NCI-H187 (cell line): ENCODE results near the gene FBRSL1.
"Not testable (repeated sequence)": the region's sequence is repeated elsewhere in the genome, so short reads cannot be mapped to it uniquely, and the experiment has no call there.

Experiments
- DNase-seq, 2 experiments: peaks; one replicate each; lab custom pipeline; 2025; lab: John Stamatoyannopoulos, UW

Gene FBRSL1

DNA sequence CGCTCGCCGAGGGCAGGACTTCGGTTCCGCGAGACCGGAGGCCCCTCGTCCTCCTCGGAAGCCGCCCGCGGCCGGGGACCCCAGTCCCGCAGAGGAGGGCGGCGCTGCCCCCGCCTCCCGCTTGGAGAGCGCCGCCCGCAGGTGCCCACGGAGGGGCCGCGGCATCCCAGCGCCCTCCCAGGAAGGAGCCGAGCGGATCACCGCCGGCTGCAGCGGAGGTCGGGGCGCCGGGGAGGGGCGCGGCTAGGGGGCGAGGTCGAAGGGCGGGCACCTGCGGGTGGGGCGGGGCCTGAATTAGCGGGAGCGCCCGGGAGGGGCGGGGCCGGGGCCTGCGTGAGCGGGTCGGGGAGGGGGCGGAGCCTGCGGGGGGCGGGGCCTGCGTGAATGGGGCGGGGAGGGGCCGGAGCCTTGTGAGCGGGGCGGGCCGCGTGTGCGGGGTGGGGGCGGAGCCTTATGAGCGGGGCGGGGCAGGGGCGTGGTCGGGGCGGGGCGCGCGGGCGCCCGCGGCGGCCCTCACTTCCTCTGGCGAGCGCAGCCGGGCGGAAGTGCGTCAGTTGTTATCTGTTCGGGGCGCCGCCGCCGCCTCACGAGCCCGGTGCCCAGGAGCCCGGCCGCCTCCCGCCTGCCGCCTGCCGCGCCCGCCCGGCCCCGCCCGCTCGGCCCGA, at the start of gene FBRSL1:
FBRSL1 (plus strand) TSS at position 550 of the 665 bp plus-strand sequence.
- DNase-seq, result peak; percentile 79 to 91

DNA sequence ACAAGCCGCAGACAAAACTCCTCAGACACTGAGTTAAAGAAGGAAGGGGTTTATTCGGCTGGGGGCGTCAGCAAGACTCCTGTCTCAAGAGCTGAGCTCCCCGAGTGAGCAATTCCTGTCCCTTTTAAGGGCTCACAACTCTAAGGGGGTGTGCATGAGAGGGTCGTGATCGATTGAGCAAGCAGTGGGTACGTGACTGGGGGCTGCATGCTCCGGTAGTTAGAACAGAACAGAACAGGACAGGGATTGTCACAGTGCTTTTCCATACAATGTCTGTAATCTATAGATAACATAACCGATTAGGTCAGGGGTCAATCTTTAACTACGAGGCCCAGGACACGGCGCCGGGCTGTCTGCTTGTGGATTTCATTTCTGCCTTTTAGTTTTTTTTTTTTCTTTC, 49.5 kb upstream of the FBRSL1 start:
- DNase-seq, result not testable (repeated sequence)

DNA sequence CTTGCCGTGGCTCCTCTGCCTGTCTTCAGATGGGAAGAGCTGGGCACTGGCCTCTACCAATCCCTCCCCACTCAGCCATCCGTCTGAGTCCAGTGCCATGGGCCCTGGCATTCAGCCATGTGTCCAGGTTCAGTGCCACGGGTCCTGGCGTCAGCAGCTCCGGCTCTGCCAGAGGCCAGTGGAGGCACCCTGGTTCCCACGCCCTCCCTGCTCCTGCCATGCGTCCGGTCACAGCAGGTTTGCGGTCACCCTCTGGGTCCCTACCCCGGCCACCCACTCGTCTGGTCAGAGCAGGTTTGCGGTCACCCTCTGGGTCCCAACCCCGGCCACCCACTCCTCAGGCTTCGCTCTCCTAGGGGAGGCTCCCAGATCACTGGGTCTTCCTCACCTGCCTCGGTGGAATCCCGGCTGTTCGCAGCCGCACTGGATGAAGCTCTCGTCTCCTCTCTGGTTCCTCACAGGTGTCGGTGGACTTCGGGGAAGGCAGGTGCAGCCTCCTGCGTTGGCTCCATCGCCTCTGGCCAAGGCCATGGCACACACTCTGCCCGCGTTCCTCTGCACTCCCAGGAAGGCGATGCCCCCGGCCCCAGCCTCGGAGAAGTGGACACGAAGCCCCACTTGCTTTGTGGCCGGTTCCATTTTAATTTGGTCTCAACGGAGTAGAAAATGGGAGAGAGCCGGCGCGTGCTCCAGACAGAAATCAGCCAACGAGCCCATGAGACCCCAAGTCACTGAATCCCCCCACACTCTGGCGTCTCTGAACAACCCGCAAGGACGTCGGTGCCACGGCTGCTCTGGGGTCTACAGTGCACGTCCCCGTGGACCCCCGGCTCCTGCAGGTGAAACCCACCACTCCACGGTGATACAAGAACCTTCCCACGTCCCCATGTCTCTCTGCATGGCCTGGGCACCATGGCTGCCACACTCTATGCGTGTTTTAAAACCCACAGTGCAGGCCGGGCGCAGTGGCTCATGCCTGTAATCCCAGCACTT, 47.8 kb upstream of the FBRSL1 start:
- no peak for DNase-seq

DNA sequence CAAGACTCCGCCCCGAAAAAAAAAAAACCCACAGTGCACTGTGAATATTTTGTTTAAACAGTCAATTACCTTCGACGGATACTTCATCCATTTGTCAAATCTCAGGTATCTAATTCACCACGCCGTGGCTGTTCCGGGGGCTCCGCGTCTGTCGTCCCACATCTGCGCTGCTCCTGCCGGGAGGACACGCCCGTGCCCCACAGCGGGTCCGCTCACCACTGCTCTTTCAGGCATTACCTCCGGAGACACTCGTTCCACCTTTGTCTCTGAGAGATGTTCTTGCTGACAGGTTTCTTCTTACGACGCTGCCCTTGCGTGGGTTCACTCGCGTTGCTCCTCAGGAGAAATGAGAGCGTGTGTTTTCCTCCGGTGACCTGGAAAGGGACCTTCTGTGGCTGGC, 46.9 kb upstream of the FBRSL1 start:
- no peak for DNase-seq

DNA sequence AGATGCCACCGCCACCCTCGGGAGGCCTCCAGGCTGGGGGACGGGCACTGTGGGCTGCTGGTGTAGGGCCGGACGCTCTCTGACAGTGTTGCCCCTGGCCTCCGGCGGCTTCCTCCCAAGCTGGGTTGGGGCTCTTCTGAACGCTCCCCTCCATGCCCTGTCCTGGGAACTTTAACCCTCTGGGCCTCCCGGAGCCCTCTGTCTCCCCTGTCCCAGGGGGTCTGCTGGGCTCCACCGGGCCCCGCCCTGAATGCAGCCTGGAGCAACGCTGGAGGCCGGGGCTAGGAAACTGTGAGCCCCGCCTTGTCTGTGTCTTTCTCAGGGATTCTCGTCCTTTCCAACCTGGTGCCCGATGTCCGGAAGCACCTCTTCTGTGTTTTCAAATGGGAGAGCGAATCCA, 45.7 kb upstream of the FBRSL1 start:
- DNase-seq, result no peak

DNA sequence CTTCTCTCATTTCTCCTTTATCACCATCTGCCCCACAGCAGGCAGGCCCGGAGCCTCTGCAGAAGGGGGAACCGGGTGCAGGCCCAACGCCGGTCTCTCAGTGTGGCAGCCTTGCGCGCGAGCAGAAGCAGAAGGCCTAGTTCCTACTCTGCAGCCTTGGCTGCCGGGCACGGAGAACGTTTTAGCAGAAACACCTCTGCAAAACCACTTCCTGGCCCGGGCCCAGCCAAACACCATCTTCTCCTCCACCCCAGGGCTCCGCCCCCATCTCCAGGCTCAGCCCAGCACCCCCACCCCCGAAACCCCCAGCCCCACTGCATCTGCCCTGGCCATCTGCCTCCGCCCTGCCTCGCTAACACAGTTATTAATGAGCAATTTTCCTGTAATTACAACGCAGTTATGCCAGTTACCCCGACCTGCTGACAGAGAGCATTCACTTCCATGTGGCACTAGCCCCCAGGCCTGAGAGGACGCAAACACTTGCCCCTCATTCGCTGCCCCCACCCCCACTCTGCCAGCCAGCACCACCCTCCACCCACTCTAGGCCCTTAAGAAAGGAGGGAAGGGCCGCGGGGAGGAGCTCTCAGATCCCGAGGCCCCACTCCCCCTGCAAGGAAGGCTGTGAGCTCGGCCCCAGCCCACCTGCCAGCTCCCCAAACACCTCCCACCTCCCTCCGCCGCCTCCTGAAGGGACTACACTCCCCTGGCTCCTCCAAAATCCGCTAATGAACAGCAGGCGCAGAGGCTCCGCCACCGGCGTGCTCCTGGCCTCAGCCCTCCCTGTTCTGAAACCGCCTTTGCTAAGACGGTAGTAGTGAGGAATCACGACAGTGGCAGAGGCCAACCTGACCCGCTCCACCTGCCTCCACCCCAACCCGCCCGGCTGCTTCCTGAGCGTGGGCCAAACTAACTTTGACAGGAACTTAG, 44.7 kb upstream of the FBRSL1 start:
- no peak for DNase-seq

DNA sequence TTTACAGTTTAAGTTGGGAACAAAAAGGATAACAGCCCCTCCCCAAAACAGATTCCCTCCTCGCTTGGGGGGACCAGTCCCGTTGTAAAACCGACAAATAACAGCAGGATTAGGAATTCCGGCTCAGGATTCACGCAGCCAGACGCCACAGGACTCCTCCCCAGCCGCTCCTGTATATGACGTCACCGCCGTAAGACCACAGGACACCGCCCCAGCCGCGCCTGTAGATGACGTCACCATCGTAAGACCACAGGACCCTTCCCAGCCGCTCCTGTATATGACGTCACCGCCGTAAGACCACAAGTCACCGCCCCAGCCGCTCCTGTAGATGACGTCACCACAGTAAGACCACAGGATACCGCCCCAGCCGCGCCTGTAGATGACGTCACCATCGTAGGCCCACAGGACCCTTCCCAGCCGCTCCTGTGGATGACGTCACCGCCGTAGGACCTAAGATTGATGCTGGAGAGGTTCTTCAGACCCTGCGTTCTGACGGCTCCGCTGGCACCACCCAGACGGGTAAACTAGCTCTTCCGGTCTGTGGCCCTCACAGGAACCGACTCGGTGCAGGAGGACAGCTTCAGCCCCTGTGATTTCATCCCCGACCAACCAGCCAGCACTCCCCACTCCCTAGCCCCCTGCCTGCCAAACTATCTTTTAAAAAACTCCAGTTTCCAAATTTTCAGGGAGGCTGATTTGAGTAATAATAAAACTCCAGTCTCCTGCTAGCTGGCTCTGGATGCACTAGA, 43.9 kb upstream of the FBRSL1 start:
- no peak for DNase-seq

DNA sequence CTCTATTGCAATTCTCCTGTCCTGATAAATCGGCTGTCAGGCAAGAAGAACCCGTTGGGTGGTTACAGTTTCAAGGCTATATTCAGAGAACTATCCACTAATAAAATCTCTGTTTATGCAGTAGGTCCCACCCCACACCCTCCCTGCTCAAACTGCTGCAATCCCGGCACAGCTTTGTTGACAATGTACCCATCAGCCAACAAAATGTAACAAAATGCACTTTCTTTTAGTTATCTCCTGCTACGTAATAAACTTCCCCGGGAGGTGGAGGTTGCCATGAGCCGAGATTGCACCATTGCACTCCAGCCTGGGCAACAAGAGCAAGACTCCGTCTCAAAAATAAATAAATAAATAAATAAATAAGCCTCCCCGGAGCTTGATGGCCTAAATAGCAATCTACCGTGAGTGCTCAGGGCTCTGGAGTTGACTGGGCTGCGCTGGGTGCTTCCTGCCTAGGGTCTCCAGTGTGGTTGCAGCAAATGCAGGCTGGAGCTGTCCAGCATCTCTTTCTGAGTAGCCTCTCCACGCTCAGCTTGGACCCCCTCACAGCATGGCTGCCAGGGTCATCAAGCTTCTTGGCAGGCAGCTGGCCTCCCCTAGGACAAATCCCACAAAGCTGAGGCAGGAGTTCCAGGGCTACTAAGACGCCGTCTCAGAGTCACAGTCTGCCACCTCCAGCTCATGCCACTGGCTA, 43.2 kb upstream of the FBRSL1 start:
- no peak for DNase-seq

DNA sequence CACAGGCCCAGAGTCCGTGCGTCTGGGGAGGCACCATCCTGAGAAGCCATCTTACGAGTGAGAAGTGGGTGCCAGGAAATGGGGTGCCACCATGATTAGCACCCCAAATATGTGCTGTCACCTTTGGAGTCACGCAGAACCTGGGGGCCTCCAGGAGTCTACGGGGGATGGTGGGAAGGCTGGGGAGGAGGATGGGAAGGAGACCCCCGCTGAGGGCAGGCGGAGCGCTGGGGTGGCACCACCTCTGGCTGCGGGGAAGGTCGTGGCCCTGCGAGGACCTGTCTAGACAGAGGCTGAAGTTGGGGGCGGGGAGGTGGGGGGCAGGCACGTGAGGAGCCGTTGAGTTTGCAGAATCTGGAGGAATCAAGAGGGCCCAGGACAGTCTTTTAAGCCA, 42.6 kb upstream of the FBRSL1 start:
- DNase-seq, result no peak

DNA sequence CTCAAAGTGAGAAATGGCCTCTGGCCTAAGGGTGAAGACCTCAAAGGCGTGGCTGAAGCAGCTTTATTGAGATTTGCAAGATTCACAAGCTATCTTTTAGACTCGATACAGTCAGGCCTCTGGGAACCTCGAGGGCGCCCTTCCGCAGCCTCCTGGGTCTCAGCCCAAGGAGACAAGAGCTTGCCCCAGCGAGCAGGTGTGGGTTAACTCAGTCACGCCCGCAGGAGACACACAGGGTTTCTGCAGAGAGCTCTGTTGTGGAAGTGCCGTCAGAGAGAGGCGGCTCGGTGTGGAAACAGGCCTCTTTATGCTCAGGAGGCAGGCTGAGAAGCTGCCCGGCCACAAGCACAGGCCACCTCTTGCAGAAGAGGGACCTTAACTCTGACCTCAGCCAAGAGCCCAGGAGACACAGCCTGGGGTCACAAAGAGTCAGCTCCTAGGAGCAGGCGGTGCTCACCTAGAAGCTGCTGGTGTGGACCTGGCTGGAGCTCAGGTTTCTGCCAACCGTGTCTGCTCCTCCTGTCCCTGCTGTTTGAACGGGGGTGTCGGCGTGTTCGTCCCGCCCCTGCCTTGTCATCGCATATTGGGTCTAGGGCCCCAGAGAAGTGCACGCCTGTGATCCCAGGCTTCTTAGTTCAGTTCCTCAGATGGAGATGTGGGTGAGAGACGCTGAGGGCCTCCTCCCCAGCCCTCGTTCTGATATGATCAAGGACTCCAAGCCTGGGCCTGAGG, 42.1 kb upstream of the FBRSL1 start:
- DNase-seq, result no peak

DNA sequence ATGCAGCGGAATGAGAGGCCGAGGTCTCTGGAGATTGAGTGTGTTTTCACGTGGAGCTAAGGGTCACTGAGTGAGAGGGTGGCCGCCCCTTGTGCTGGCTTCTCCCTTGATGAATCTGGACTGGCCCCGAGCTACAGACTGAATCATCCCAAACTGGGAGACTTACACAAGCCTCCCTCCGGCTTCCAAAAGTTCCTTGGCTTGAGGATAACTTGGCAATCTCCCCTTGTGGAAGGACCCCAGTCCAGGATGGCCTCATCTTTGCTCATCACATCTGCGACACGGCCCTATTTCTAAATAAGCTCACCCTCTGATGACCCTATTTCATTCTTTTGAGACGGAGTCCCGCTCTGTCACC, 41.5 kb upstream of the FBRSL1 start:
- no peak for DNase-seq

DNA sequence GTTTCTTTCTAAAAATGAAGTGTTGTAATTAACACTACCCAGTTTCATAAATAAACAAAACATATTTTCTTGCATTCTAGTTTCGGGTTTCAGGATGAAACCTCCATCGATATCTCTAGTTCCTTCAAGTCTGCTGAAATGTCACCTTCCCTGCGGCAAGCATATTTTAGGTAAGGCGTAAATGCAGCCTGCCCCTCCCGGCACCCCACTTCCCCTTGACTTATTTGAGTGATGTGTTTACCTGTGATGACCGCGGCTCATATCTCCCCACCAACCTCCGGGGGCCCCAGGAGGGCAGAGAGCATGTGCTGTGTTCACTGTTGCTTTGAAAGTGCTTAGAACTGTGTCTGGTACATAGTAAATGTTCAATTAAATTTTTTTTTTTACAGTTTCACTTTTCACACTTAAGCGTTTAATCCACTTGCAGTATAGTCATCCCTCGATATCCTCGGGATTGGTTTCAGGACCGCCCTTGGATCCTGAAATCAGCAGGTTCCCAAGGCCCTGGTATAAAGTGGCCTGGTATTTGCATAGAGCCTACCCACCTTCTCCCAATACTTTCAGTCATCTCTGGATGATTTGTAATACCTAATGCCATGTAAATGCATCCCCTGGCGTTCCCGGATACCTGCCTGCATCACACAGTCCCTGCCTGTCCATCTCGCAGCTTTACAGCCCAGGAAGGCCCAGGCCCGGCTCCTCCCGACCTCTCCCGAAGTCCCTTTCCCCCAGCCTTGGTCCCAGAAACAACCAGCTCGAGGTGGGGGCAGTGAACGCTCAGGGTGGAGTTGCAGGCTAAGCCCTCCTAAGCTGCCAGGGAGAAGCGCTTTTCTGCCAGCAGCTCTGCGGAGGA, 40.2 kb upstream of the FBRSL1 start:
- DNase-seq, result no peak

DNA sequence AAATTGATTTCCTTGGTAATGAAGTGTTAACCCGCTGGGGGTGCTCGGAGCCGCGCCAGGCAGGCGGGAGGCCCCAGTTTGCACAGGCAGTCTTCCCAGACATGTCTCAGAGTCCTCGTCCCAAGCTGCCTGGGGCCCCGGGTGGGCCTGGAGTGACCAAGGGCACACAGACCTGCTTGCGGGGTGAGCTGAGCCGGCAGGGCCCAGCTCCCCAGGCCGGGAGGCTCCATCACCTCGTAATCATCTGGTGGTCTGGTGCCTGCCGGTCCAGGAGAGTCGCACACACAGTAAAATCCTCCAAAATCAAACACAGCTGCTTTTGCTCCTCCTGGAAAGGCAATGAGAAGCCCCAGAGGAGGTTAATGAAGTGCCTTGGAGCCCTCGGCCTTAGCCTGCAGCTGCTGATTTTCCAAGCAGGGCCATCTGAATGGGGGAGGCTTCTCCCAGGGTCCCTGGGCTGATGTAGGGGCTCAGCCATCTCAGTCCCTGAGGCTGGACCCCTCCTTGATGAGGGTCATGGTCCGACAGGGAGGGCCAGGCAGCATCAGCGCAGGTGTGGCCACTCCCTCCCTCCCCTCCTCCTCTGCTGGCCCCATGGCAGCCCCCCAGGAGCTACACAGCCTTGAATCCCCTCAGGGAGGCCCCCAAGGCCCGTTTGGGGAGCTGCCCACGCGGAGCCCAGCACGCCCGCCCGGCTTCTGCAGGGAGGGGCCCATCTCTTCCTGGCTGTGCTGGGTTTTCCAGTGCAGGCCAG, 39.4 kb upstream of the FBRSL1 start:
- peak in 1 of 2 experiments; percentile 21 for DNase-seq

DNA sequence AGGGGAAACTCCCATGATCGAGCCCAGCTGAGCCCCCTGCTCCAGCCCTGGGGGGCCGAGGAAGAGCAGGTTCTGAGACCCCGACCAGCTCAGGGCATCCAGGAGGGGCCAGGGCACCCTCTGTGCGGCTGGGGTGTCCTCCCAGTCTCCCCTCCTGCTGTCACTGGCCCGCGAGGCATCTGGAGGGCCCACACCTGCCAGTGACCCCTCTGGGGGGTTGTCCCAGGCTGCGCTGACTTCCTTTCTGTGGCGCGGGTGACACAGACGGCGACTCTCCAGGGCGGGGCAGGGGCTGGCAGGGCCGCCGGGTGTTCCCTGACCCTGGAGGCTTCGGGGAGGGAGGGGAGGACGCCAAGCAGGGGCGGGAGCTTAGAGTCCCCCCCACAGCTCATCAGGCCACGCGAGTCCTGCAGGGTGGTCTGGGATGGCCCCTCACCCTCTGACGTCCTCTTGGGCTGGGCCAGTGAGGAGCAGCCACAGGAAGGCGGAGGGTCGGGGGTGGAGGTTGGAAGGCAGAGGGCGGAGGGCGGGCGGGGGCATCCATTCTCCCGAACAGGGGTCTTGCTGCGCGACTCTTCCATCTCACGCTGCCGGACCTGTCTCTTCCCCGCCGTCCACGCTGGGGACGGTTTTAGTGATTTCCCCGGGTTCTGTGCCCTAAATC, 38.6 kb upstream of the FBRSL1 start:
- DNase-seq, result no peak

DNA sequence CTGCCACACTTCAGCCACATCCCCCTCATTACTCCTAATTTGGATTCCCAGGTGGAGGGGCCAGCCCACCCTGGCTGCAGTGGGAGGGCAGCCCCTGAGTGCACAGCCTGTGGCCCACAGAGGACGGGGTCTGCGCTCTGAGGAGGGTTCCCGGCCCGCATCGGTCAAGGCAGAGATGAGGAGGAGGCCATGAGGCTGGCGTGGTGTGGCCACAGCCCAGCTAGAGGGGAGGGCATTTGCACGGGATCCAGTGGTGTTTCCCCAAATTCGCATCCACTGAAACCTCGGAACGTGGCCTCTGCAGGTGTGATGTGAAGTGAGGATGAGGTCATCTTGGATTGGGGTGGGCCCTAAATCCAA, 38.1 kb upstream of the FBRSL1 start:
- DNase-seq, result no peak

DNA sequence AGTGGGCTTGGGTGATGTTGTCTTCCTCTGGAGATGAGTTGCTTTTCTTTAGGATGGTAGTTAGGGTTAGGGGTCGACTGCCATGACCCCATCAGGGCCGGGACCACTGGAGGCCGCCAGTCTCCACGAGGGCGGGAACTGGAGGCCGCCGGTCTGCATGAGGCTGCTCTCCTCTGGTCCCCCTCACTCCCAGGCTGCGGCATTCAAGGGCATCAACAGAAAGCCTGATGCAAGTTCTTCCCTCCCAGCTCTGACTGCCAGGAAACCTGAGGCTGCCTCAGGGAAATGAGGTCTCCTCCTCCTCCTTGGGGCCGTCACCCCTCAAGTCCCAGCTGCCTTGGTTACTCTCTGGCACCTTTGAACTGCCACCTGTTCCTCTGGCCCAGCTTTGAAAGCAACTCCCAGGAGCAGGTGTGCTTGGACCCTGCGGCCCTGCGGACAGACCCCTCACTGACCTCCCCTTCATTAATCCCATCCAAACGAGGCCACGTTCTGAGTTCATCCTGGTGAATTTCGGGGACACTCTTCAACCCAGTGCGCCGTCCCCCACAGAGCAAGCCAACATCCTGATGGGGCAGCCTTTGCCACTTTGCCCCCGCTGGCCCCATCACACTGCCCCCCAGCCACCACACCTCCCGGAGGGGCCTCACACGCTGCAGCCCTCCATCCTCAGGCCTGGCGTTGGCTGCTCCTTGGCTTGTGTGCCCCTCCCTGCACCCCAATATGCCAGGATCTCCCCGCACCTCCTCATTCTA, 37.2 kb upstream of the FBRSL1 start:
- no peak for DNase-seq
